GM21447 (cell line): Measurements from ENCODE around the gene PSMC3IP.

Experiments
- ATAC-seq: cut with Tn5 transposase; IDR thresholded peaks from one replicate; pipeline ENCODE4 v1.9.1; 2021; ENCODE audit not compliant: unreplicated experiment

PSMC3IP gene

DNA sequence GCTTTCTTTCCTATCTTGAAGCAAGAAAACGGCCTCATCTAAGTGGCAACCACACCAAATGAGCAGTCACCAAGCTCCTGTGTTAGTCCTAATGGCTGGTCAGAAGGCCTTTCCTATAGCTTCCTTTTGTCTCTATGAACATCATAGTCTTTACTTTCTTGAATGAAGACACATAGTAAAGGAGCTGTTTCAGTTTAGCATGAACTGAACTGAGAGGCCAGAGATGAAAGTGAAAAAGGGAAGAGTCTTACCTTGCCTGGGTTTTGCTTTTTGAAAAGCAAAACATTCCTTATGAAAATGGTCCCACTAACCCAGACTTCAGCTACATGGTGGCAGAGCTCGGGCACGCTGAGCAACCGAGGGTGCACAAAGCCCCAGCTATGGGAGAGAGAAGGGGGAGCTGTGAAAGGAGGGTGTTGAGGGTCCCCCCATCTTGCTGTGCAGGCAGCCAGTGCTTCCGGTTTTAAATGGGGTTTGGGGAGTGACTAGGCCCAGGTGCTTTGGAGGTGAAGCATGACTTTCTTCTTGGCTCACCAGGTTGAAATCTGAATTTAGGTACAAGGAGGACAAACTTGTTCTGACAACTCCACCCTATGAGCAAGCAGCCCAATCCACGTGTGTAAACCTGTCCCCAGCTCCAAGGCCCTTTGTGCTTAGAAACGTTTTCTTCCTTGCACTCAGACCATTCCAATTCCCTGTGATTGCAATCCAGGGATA is 9.1 kb upstream of the PSMC3IP start:
- peak; percentile 55 for ATAC-seq

DNA sequence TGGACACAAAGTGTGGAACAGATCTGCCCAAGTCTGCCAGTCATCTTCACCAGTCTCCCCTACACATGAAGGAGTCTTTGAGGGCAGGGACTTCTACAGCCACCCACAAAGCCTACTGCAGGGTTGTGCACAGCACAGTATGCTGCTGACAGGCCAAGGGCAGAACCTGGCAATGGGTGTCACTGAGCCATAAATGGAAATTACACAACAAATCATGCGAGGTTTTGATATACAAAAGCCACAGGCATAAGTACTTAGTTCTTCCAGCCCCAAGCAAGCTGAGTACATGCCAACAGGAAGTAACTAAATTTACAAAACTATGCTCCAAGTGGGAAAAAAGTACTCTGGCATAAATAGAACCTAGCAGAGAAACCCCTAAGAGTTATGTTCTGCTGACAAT is 7.8 kb upstream of the PSMC3IP start:
- ATAC-seq: no peak

DNA sequence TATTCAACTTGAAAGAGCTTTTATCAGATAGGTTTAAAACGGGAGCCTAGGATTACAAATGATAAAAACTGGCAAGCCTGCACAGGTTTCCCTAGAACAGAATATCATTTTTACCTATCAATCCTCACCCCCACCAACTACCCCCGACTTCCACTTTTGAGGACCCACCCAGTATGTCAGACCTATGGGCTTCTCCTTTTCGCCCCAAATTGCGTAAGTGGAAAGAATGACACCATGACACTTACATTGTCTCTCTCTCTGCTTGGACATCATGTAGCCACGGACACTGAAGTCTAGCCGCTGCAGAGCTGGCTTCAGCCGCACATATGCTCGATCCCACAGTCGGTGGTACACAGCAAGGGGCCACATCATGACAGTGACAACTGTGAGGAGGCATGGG is 7.4 kb upstream of the PSMC3IP start:
- ATAC-seq: no peak

DNA sequence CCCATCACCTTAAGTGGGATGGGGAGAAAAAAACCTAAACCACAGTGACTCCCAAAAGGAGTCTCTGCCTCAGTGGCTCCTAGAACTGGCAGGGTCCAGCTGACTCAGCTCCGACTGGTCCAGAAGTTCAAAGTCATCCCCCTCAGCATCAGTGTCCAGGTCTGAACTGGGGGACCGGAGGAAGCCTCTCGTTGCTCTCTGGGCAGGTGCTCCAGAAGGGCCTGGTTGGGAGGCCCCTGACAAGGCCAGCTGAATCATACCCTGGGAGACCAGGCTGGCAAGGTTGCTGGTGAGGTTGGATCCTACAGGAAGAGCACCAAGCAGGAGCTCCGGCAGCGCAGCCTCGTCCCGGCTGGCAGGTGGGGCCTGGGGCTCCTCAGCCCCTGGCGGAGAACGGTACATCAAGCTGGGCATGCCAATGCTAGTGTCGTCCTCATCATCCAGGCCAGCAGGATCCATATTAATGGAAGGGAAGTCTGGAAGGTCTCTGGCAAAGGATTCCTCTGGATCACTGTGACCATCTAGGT is 4.3 kb upstream of the PSMC3IP start:
- ATAC-seq: no peak

DNA sequence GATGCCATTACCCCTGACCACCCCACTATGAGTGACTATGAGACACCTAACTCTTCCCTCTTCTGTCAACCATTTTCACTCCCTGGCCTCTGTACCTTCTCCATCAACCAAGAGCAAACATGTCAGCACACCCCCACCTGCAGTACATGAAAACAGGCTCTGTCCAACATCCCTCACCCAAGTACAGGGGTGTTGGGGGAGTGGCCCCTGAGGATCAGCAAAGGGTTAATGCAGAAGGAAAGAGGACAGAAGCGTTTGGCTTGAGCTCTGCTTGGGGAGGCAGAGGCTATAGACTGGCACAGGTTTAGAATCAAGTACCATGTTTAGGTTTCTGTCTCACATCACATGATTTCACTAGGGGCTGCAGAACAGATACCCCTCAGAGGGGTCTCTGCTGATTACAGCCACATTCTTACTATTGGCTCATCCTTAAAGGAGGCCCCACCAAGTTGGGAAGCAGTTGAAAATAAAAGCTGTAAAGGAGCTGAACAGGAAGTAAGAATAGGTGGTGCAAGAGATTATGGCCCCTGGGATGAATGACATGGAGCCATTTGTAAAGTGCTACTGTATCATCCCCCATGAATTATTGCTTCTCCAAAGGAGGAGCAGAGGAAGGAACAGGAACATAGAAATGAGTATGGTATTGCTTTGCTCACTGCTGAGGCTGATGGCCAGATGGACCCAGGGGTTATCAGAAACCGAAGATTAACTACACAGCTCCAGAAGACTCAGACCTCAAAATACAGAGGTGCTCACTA is 2.4 kb upstream of the PSMC3IP start:
- ATAC-seq: no peak

DNA sequence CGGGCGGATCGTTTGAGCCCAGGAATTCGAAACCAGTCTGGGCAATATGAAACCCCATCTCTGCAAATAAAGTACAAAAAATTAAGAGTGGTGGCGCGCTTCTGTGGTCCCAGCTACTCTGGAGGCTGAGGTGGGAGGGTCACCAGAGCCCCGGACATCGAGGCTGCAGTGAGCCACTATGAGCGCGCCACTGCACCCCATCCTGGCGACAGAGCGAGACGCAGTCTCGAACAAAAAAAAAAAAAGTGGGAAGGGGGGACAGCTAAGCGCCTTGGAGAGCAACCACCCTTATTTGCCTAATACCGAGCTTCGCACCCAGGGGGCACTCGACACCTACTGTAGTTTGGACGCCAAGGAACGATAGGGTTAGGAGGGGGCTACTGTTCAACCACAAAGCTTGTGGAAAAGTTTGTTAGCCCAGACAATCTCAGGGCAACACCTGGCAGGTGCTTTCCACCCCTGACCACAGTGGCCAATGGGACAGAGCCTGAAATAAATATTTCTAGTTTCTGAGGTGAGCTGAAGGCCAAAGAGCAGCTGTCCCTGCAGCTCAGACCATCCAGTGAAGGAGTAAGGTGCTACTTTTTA is 847 bp upstream of the PSMC3IP start:
- ATAC-seq: peak; percentile 45

DNA sequence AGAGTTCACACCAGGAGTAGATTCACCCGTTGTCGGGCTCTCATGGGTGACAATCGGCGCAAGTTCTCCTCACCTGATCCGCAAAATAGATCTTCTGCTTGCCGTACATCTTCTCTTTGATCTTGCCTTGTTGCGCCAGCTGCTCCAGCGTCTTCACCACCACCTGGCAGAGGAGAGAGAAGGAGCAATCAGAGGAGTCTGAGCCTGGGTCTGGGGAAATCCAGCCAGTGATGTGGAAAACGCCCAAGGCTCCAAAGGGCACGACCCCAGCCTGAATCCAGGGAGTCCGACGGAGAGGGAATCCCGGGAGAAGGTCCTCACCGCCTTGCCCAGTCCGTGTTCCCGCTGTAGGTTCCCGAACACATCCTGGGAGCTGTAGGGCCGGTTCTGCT is 393 bp downstream of the PSMC3IP start:
- no peak for ATAC-seq

DNA sequence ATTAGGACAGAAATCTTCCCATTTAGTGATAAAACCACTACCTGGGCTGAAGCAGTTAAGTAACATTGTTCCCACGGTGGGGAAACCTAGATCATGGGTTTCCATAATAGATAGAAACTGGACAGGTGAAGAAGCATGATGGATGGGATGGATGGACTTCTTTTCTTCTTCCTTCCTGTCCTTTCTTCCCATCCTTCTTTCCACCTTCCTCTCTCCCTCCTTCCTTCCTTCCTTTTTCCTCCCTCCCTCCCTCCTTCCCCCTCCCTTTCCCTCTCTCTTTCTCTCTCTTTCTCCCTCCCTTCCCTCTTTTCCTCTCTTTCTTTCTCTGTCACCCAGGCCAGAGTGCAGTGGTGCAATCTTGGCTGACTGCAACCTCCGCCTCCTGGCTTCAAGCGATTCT is 3.1 kb downstream of the PSMC3IP start:
- no peak for ATAC-seq

DNA sequence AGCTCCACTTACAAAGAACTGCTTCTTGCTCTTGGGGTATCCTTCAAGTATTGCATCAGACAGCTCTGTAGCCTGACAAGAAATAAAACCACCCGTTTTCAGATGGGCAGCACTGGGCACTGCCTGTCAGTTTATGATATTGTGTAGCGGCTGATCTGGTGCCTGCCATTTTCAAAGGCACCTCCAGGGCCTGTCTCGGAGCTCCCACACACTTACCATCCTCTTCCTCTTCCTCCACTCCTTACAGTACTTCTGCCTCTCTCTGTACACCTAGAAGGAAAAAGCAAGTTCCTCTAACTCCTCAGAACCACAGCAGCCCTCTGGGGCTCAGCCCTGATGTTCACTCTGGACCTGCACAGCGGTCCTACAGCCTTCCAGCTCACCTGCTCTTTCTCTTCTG is 4.4 kb downstream of the PSMC3IP start:
- ATAC-seq: no peak

DNA sequence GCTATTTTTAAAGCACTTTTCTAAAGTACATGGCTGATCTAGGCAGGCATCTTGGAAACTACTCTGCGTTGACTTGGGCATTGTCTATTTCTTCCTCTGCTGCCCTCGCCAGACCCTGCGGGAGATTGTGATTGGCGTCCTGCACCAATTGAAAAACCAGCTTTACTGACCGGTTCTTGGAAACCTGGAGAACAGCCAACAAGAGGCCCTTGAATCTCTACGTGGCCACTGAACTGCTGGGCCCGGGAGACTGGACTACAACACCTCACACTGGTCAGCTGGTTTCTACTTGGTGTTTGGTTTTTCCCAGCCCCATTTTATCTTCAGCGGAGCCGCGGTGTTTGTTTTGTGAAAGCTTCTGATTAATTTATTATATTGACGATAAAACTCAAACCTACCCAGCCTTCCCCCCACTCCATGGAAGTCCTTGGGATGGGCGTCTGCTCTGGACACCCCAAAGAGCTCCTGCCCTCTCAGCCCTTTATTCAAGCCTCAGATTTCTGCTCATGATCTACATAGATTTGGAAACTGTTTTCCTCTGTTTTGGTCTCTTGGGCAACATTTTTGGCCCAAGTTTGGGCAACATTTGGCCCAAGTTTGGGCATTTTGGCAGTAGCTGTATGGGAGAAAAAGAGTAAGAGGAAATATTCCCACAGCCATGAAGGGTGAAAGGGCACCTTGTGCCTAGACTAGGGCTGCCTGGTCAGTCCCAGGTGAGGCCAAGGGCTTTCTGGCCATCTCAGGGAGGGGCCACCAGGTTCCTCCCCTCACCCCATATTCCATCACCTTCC is 5.9 kb downstream of the PSMC3IP start:
- ATAC-seq: no peak

DNA sequence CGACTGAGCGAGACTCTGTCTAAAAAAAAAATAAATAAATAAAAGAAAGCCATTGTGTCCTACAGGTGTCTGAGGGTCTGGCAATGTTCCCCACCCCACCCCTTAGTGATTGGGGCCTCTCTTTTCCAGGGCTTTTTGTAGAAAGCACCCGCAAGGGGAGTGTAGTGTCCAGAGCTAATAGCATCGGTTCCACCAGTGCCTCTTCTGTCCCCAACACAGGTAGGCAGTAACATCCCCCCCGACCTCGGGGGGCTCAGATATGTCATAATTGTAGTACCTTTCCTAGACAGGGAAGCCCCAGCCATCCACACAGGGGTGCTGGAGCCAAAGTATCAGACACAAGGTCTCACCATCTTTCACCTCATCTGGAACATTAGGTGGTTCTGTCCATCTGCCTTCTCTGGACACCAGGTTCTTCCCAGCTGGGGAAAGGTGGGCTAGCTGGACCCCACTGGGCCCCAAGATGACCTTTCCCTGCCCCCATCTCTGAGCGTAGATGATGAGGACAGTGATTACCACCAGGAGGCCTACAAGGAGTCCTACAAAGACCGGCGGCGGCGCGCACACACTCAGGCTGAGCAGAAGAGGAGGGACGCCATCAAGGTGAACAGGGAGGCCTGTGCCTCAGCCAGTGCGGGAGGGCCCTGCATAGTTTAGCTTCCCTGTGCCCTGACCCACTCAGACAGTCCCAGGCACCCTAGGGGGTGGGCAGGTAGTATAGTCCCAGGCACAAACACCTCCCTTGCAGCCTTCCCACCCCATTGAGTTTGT is 9.0 kb downstream of the PSMC3IP start:
- ATAC-seq: no peak

DNA sequence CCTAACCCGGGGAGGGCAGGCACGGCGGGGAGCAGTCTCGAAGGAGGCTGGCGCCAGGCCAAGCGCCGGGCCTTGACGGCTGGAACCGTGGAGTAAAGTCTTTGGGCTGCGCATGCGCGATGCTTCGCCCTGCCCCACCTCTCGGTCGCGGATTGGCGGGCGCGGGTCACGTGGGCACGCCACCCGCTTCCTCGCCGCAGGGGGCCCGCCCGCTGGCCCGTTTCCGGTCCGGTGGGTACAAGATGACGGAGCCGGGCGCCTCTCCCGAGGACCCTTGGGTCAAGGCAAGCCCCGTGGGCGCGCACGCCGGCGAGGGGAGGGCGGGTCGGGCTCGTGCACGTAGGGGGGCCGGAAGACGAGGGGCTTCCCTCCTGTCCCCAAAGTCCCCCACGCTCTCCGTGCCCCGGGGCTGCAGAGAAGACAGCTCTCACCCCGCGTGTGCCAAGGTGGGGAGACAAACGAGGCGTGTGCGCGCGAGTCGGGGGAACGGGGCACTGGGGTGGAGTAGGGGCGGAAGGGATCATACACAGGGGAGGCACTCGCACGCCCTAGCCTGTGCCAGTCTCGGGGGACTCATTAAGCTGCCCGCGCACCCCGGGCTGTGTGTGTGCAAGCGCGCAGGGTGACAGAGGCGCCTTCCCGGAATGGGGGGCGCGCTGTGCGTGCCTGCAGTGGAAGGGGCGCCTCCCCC is 10.5 kb downstream of the PSMC3IP start, which contains the start of gene MLX:
Gene MLX, plus strand, starts transcription at position 218 of the 691 bp plus-strand sequence. Its CDS starts 25 bp downstream, at position 243.
- ATAC-seq: no peak

DNA sequence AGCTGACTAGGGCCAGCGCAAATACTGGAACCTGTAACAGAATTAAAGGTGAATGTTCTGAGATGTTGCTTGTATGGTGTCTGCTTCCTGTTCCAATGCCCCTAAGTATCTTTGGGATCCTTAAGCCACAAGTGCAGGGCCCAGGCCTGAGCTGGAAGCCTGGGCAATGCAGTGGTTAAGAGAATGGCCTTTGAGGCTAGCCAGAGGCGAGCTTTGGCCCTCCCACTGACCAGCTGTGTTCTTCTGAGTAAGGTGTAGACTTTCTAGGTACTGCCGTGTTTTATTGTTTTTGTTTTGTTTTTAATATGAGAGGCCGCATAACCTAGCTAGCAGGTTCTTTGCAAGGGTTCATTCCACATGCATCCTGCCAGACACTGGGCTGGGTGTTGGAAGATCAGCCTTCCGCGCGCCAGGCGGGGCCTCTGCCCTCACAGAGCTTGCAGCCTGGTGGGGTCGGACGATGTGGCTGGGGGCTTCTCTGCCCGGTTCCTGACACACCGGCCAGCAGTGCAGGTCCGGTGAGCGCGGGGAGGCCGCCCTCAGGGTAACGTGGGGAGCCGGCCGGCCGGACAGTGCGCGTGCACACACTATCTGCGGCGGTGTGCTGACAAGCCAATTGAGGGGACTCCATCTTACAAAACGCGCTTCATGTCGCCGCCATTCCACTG is 11.2 kb downstream of the PSMC3IP start:
- ATAC-seq: no peak

DNA sequence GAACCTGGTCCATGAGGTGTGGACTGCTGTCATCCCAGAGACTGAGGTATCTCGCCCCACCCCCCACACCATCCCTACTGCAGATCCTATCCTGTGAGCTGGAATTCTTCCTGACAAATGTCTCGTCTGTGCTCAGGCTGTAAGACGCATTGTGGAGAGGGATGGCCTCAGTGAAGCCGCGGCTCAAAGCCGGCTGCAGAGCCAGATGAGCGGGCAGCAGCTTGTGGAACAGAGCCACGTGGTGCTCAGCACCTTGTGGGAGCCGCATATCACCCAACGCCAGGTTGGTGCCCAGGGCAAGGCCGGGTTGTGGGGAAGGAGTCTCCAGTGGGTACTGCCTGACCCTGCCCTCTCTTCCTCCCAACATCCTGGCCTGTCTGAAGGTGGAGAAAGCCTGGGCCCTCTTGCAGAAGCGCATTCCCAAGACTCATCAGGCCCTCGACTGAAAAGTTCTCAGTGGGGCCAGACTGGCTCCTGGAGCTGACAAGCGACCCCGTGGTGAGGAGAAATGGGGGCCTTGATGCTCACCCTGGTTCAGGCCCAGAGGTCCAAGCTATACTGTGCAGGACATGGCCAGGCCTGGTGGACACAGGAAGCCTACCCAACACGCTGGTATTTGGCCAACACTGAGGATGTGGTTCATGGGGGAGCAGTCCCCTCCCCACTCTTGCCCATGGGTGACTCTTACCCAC is 11.9 kb downstream of the PSMC3IP start:
- ATAC-seq: no peak

DNA sequence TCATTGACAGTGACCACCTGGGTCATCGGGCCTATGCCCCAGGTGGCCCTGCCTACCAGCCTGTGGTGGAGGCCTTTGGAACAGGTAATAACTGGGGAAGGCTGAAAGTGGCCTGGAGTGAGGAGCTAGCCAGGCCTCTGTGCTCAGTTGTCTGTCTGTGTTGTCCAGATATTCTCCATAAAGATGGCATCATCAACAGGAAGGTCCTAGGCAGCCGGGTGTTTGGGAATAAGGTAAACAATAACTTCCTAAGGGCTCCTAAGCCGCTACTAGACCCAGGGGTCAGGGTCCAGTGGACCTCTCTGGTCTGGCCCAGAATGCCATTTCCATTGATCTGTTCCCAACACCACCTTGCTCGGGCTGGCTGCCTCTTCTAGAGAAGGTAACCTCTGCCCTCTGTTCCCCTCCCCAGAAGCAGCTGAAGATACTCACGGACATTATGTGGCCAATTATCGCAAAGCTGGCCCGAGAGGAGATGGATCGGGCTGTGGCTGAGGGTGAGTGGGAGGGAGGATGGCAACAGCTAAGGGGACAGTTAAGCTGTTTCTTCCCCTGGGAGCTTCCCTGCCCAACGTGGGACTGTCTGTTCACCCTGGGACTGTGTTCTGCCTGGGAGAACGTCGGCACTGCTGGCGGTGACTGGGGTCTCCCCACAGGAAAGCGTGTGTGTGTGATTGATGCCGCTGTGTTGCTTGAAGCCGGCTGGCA is 12.6 kb downstream of the PSMC3IP start:
- ATAC-seq: no peak

DNA sequence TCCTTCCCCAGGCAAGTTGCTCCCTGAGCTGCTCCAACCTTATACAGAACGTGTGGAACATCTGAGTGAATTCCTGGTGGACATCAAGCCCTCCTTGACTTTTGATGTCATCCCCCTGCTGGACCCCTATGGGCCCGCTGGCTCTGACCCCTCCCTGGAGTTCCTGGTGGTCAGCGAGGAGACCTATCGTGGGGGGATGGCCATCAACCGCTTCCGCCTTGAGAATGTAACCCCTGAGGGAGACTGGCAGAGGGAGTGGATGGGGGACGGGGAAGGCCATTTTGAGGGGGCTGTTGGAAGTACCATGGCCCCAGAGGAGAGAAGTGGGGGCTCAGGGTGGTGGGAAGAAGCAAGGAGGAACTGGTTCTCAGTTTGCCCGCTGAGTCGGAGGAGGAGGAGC is 13.6 kb downstream of the PSMC3IP start:
- no peak for ATAC-seq

DNA sequence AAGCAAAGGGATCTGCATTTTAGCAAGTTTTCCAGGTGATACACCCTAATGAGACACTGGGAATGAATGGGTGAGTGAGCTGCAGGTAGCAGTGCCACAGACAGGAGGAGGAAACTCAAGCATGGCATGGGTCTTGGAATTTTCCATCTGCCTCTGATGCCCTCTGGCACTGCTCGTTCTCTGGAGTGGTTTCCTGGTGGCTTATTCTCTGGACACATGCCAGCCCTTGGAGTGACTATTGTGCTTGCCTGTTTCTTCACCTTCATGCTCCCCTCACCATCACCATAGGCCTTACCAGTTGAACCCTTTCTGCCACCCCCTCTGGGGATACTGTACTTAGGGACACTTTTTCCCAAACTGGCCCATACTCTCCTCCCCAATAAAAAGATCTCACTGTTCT is 14.0 kb downstream of the PSMC3IP start:
- no peak for ATAC-seq

DNA sequence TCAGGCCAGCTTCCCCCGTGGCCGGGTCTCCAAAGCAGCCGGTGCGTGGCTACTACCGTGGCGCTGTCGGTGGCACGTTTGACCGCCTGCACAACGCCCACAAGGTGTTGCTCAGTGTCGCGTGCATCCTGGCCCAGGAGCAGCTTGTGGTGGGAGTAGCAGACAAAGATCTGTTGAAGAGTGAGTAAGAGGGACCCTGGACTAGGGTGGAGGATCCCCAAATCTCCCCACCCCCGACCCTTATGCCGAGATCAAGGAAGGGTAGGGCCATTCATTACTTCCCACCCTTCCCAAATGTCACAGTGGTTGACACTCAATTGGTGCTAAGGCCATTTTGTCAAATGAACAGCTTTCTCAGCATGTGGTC is 14.4 kb downstream of the PSMC3IP start:
- ATAC-seq: no peak
